OCI-LY3 (cell line): ENCODE results near the gene TM4SF5.
A peak's percentile ranks its signal among the peaks of the same experiment; 100 is the strongest.
"Not testable (repeated sequence)": the region's sequence is repeated elsewhere in the genome, so short reads cannot be mapped to it uniquely, and the experiment has no call there.

Source experiments
- H2AFZ ChIP-seq: fragments of 200-600, 300-600 bp; shearing (Covaris generic); 2 replicates; pipeline ENCODE4 v1.6.0; 2014; ENCODE audit warnings: antibody characterized with exemption, low read depth, low read length
- H3K27ac ChIP-seq: fragments of 200-600, 300-600 bp; sonication (generic); 2 replicates; pipeline ENCODE4 v1.5.1; 2014; ENCODE audit warnings: mild to moderate bottlenecking, low read length, moderate library complexity, mixed read lengths
- H3K27me3 ChIP-seq: fragments of 200-600, 300-600 bp; sonication (generic); 2 replicates; pipeline ENCODE4 v1.6.1; 2014; ENCODE audit warnings: low read depth, low read length, mixed read lengths
- H3K36me3 ChIP-seq: fragments of 200-600, 300-600 bp; sonication (generic); replicated peaks from 2 replicates; pipeline ENCODE3; 2014; ENCODE audit warnings: low read depth, low read length, mixed read lengths
- H3K4me1 ChIP-seq: fragments of 300-600, 200-600 bp; sonication (generic); 2 replicates; pipeline ENCODE4 v1.6.1; 2014; ENCODE audit warnings: low read length, mixed read lengths
- H3K4me2 ChIP-seq: fragments of 200-600, 300-600 bp; sonication (generic); 2 replicates; pipeline ENCODE4 v1.6.1; 2014; ENCODE audit warnings: low read length, mixed read lengths
- H3K4me3 ChIP-seq: fragments of 300-600, 200-600 bp; sonication (generic); 2 replicates; pipeline ENCODE4 v1.5.1; 2014; ENCODE audit warnings: antibody characterized with exemption, mild to moderate bottlenecking, low read length, moderate library complexity
- H3K79me2 ChIP-seq: fragments of 300-600, 200-600 bp; shearing (Covaris generic); 2 replicates; pipeline ENCODE4 v1.6.1; 2014; ENCODE audit warnings: mild to moderate bottlenecking, low read length, mixed read lengths
- H3K9ac ChIP-seq: fragments of 300-600, 200-600 bp; shearing (Covaris generic); 2 replicates; pipeline ENCODE4 v1.6.0; 2014; ENCODE audit warnings: mild to moderate bottlenecking, low read length, moderate library complexity
- H3K9me3 ChIP-seq: fragments of 200-600, 300-600 bp; shearing (Covaris generic); 2 replicates; pipeline ENCODE4 v1.6.1; 2014; ENCODE audit warnings: low read length, mixed read lengths; ENCODE audit not compliant: insufficient read depth
- H4K20me1 ChIP-seq: fragments of 200-600, 300-600 bp; sonication (generic); 2 replicates; pipeline ENCODE4 v1.6.1; 2016; ENCODE audit warnings: low read length, mixed read lengths; ENCODE audit not compliant: insufficient read depth
- EZH2phosphoT487 ChIP-seq: fragments of 200-600 bp; shearing (Covaris generic); IDR thresholded peaks from 2 replicates; pipeline ENCODE4 v1.6.1; 2018; ENCODE audit warnings: antibody characterized with exemption, mixed run types, low read depth
- TF ChIP-seq, protein P1 (sequence below): fragments of 200-600, 300-600 bp; sonication (generic); IDR thresholded peaks from 2 replicates; pipeline ENCODE4 v1.5.1; 2014; ENCODE audit warnings: antibody characterized with exemption, low read length, low read depth

The TM4SF5 gene

GRCh38 chr17:4822835-4823234, 51.1 kb downstream of the TM4SF5 start:
- no peaks in the 10 kb centered on the region for H3K27me3 ChIP-seq
- H3K9me3 ChIP-seq = no peaks in the 10 kb centered on the region
- no peaks in the 10 kb centered on the region for H4K20me1 ChIP-seq
- no peak overlapping the region for H3K27ac ChIP-seq
- H3K36me3 ChIP-seq = no peaks in the 10 kb centered on the region
- no peak overlapping the region for H3K4me3 ChIP-seq
- no peaks in the 10 kb centered on the region for H3K4me1 ChIP-seq
- no peak overlapping the region for H3K9ac ChIP-seq
- H2AFZ ChIP-seq = no peak overlapping the region
- H3K79me2 ChIP-seq = no peaks in the 10 kb centered on the region
- H3K4me2 ChIP-seq = no peak overlapping the region
- TF ChIP-seq EZH2phosphoT487 = no peak
- TF ChIP-seq, protein P1, sequence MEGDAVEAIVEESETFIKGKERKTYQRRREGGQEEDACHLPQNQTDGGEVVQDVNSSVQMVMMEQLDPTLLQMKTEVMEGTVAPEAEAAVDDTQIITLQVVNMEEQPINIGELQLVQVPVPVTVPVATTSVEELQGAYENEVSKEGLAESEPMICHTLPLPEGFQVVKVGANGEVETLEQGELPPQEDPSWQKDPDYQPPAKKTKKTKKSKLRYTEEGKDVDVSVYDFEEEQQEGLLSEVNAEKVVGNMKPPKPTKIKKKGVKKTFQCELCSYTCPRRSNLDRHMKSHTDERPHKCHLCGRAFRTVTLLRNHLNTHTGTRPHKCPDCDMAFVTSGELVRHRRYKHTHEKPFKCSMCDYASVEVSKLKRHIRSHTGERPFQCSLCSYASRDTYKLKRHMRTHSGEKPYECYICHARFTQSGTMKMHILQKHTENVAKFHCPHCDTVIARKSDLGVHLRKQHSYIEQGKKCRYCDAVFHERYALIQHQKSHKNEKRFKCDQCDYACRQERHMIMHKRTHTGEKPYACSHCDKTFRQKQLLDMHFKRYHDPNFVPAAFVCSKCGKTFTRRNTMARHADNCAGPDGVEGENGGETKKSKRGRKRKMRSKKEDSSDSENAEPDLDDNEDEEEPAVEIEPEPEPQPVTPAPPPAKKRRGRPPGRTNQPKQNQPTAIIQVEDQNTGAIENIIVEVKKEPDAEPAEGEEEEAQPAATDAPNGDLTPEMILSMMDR = no peak

DNA sequence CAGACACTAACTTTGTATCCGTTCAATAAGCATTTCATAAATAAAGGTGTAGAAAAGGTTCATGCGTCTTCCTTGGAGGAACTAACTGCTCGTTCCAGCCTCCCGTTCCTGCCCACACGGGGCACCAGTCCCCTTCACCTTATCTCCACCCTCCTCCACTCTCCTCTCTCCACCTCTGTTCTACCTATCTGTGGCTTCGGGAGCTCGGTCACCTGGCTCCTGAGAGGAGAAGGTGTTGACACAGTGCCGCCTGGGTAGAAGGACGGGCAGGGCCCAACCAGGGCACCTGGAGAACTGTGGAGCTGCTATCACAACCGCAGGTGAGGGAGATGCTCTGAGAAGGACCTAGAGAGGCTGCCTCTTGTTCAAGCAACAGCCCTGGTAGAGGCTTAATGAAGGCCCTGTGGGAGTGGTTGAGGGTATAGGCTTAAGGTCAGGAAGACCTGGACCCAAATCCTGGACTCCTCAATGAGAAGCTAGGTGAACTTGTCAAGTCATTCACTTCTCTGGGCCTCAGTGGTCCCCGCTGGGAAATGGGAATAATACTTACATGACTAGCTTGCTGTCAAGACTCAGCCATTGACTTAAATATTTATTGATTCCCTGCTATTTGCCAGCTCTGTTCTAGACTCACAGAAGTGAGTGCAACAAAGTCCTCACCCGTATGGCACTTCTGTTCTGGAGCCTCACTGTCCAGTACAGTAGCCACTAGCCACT, 51.8 kb downstream of the TM4SF5 start:
- no peak overlapping the region for H3K27ac ChIP-seq
- H3K4me1 ChIP-seq = no peaks in the 10 kb centered on the region
- no peaks in the 10 kb centered on the region for H3K36me3 ChIP-seq
- H3K9ac ChIP-seq = no peak overlapping the region
- TF ChIP-seq EZH2phosphoT487 = no peak
- TF ChIP-seq, protein P1 = no peak
- no peak overlapping the region for H2AFZ ChIP-seq
- no peaks in the 10 kb centered on the region for H3K9me3 ChIP-seq
- no peak overlapping the region for H3K4me3 ChIP-seq
- H3K27me3 ChIP-seq = no peaks in the 10 kb centered on the region
- H3K79me2 ChIP-seq = no peaks in the 10 kb centered on the region
- no peaks in the 10 kb centered on the region for H4K20me1 ChIP-seq
- H3K4me2 ChIP-seq = no peak overlapping the region

DNA sequence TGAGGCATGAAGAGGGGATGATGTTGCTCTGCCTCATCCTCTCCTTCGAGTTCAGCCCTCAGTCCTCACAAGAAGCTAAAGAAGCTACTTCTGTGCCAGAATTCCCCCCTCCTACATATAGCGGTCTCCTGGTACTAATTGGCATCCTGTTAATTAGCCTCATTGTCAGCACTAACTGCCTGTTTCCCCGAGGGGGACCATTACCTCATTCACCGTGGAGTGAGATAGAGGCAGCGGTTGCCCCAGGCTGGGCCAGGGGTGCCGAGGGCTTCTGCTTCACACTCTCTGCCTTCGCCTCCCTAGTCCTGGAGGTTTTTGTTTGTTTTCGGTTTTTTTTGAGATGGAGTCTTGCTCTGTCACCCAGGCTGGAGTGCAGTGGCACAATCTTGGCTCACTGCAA, 55.7 kb downstream of the TM4SF5 start:
- H4K20me1 ChIP-seq = no peaks in the 10 kb centered on the region
- no peaks in the 10 kb centered on the region for H3K36me3 ChIP-seq
- no peaks in the 10 kb centered on the region for H3K4me1 ChIP-seq
- H3K9me3 ChIP-seq = no peaks in the 10 kb centered on the region
- H3K79me2 ChIP-seq = no peaks in the 10 kb centered on the region
- H3K27me3 ChIP-seq = no peaks in the 10 kb centered on the region
- no peak overlapping the region for H2AFZ ChIP-seq
- H3K4me2 ChIP-seq = no peak overlapping the region
- no peak overlapping the region for H3K27ac ChIP-seq
- no peak for TF ChIP-seq EZH2phosphoT487
- TF ChIP-seq, protein P1 = no peak
- no peak overlapping the region for H3K4me3 ChIP-seq
- no peak overlapping the region for H3K9ac ChIP-seq

- Histone ChIP-seq H3K27ac (0 out of 2 replicates have a peak overlapping the region, but pooled peaks have one; percentile 27), H3K4me1 (peaks cover 11% of the 10 kb centered on the region), H4K20me1 (peaks cover 12% of the 10 kb centered on the region), H3K9ac (peak overlapping the region; percentile 81), H3K4me2 (peak overlapping the region; percentile 66), H3K4me3 (peak overlapping the region; percentile 100), H3K79me2 (peaks cover 36% of the 10 kb centered on the region)
- not testable (repeated sequence) for H2AFZ ChIP-seq, H3K36me3 ChIP-seq, H3K27me3 ChIP-seq, H3K9me3 ChIP-seq
These were observed 61.1 kb downstream of the TM4SF5 start for GRCh38 chr17:4832829-4833177.
